GM12878 (cell line): ENCODE results near the gene CLPTM1. TPM values are rescaled to one million over a fixed set of nuclear protein-coding genes. Genes with fewer than 3 reads are reported as not detected.

ENCODE experiments used
- ATAC-seq: fragments of 200-7000 bp; cut with Tn5 transposase; 3 replicates; pipeline ENCODE4 v1.9.1; 2020; ENCODE audit warnings: mild to moderate bottlenecking, moderate library complexity
- BruUV-seq: library from RNA; stranded (reverse); fragments of 400-500 nt; replicated peaks from 2 replicates; lab custom pipeline; 2021; lab: Mats Ljungman, UMichigan
- CTCF ChIA-PET: fragments of 300-600 bp; sonication (Branson Sonifier 250); formaldehyde crosslinking; extraction: SDS; loops from one replicate; lab custom pipeline; 2021; ENCODE audit warnings: inconsistent platforms; lab: Yijun Ruan, JAX
- POLR2A ChIA-PET: fragments of 350-600 bp; formaldehyde crosslinking; extraction: SDS; loops from one replicate; lab custom pipeline; 2021; ENCODE audit warnings: inconsistent platforms; lab: Charles Lee
- RAD21 ChIA-PET: fragments of 300-600 bp; sonication (Branson Sonifier 250); formaldehyde crosslinking; loops from one replicate; lab custom pipeline; 2023; ENCODE audit warnings: antibody characterized with exemption; ENCODE audit not compliant: unreplicated experiment; lab: Charles Lee
- SMC1A ChIA-PET: fragments of 300-600 bp; sonication (Branson Sonifier 250); formaldehyde crosslinking; loops from one replicate; lab custom pipeline; 2023; ENCODE audit not compliant: unreplicated experiment, uncharacterized antibody; lab: Charles Lee
- DNase-seq: peaks from one replicate; pipeline ENCODE4 v3.0.0-alpha.2; 2011; ENCODE audit warnings: low read depth, low spot score
- FAIRE-seq: peaks from 3 replicates; lab custom pipeline; 2011; peaks lifted over from hg19 to GRCh38; lab: Jason Lieb, UNC
- H2AFZ ChIP-seq: 2 replicates; pipeline ENCODE4 v1.6.0; 2011; ENCODE audit warnings: low read depth, low read length, control low read depth; ENCODE audit not compliant: control insufficient read depth
- H3K27ac ChIP-seq: 2 replicates; pipeline ENCODE4 v1.5.1; 2011; ENCODE audit warnings: control low read depth; ENCODE audit not compliant: control insufficient read depth, insufficient read depth
- H3K27me3 ChIP-seq, 2 experiments: replicated peaks in 1 of 2; 2 replicates each; pipeline versions ENCODE4 v1.6.0 to v1.6.1; 2011; ENCODE audit warnings: low read length in 1 of 2; ENCODE audit not compliant: control insufficient read depth in 2 of 2, insufficient read depth in 2 of 2
- H3K36me3 ChIP-seq, 2 experiments: 2 replicates each; pipeline ENCODE4 v1.5.1; 2011; ENCODE audit warnings: low read length in 1 of 2; ENCODE audit not compliant: control insufficient read depth in 2 of 2, insufficient read depth in 2 of 2
- H3K4me1 ChIP-seq: 2 replicates; pipeline ENCODE4 v1.6.1; 2011; ENCODE audit warnings: mild to moderate bottlenecking, low read length, moderate library complexity, mixed read lengths; ENCODE audit not compliant: control insufficient read depth, insufficient read depth
- H3K4me2 ChIP-seq: 2 replicates; pipeline ENCODE4 v1.6.0; 2011; ENCODE audit warnings: control low read depth; ENCODE audit not compliant: control insufficient read depth, insufficient read depth
- H3K4me3 ChIP-seq: fragments of 200-600 bp; sonication (generic); 2 replicates; pipeline ENCODE4 v1.5.1; 2016
- H3K79me2 ChIP-seq: 2 replicates; pipeline ENCODE4 v1.6.0; 2011; ENCODE audit warnings: low read length; ENCODE audit not compliant: control insufficient read depth, insufficient read depth
- H3K9ac ChIP-seq: 2 replicates; pipeline ENCODE4 v1.8.0; 2011; ENCODE audit warnings: low read length, control low read depth, mixed read lengths; ENCODE audit not compliant: control insufficient read depth, insufficient read depth
- H3K9me3 ChIP-seq: replicated peaks from 3 replicates; pipeline ENCODE4 v1.5.1; 2011; ENCODE audit warnings: mild to moderate bottlenecking, low read length; ENCODE audit not compliant: control insufficient read depth, insufficient read depth
- H4K20me1 ChIP-seq: 2 replicates; pipeline ENCODE4 v1.6.0; 2011; ENCODE audit not compliant: control insufficient read depth, insufficient read depth
- ATF7 ChIP-seq: fragments of 450-650 bp; IDR thresholded peaks from 2 replicates; pipeline ENCODE4 v1.6.1; 2016; ENCODE audit warnings: low read depth, mild to moderate bottlenecking
- EGR1 ChIP-seq, 2 experiments: IDR thresholded peaks; 1 replicate in 1 of 2; 2 replicates in 1 of 2; pipeline ENCODE4 v1.6.1; 2011 to 2012; ENCODE audit warnings: low read depth in 2 of 2, low read length in 2 of 2, borderline replicate concordance in 1 of 2, mild to moderate bottlenecking in 1 of 2, moderate library complexity in 1 of 2
- GATAD2B ChIP-seq: fragments of 450-650 bp; conservative IDR thresholded peaks from 2 replicates; pipeline ENCODE4 v1.6.1; 2017; ENCODE audit warnings: low read depth, mild to moderate bottlenecking, moderate library complexity
- LARP7 ChIP-seq: fragments of 450-650 bp; IDR thresholded peaks from 2 replicates; pipeline ENCODE4 v1.6.1; 2017; ENCODE audit warnings: mild to moderate bottlenecking
- MTA2 ChIP-seq: fragments of 450-650 bp; IDR thresholded peaks from 2 replicates; pipeline ENCODE4 v1.6.1; 2016; ENCODE audit warnings: low read depth, mild to moderate bottlenecking, moderate library complexity
- NFYB ChIP-seq: IDR thresholded peaks from 2 replicates; pipeline ENCODE4 v1.6.1; 2011; ENCODE audit warnings: low read depth, mild to moderate bottlenecking, low read length, improper control_type of control experiment, moderate library complexity; ENCODE audit not compliant: insufficient read depth
- PKNOX1 ChIP-seq: fragments of 450-650 bp; IDR thresholded peaks from 2 replicates; pipeline ENCODE4 v1.6.1; 2016; ENCODE audit warnings: mild to moderate bottlenecking
- RBBP5 ChIP-seq: fragments of 200-600 bp; sonication (generic); conservative IDR thresholded peaks from 2 replicates; pipeline ENCODE4 v1.6.1; 2016
- SKIL ChIP-seq: fragments of 450-650 bp; IDR thresholded peaks from 2 replicates; pipeline ENCODE4 v1.6.1; 2017; ENCODE audit warnings: mild to moderate bottlenecking, low read depth, inconsistent platforms; ENCODE audit not compliant: poor library complexity, severe bottlenecking
- SREBF1 ChIP-seq: IDR thresholded peaks from 2 replicates; pipeline ENCODE4 v1.6.1; 2012; ENCODE audit warnings: mild to moderate bottlenecking, low read length
- STAT1 ChIP-seq: fragments of 450-650 bp; conservative IDR thresholded peaks from 2 replicates; pipeline ENCODE4 v1.6.1; 2014; ENCODE audit warnings: antibody characterized with exemption, mild to moderate bottlenecking
- ZBTB4 ChIP-seq: fragments of 450-650 bp; formaldehyde crosslinking; IDR thresholded peaks from 2 replicates; pipeline ENCODE4 v1.4.0; 2022; ENCODE audit warnings: mild to moderate bottlenecking, moderate library complexity
- ZNF217 ChIP-seq: fragments of 450-650 bp; IDR thresholded peaks from 2 replicates; pipeline ENCODE4 v1.6.1; 2017; ENCODE audit warnings: antibody characterized with exemption, mild to moderate bottlenecking
- WGBS: methylation state at CpG from one replicate; pipeline ENCODE4 v1.1.6; 2016; ENCODE audit warnings: low lambda C conversion rate; ENCODE audit not compliant: insufficient replicate concordance, insufficient coverage; ENCODE audit errors: missing lambda C conversion rate; 5-methylcytosine and 5-hydroxymethylcytosine counted together
- in situ Hi-C: fragments of 300-500 bp; cut with MboI; formaldehyde crosslinking; loops from 9 replicates; pipeline ENCODE4 v1.14.3; 2018; ENCODE audit warnings: mixed read lengths
- intact Hi-C: fragments of 100-400 bp; cut with micrococcal nuclease; formaldehyde crosslinking; loops from one replicate; pipeline ENCODE4 v1.14.2; 2022; ENCODE audit not compliant: unreplicated experiment
- polyA plus RNA-seq, 11 experiments: library from polyadenylated mRNA; depleted of rRNA in 4 of 11; unstranded in 6 of 11; stranded (reverse) in 5 of 11; fragments of >200 nt; fragmentation: Nextera tagmentation in 4 of 11; fragmentation: Illumina TruSeq in 1 of 11; extraction: Ambion mirVana in 4 of 11; extraction: Trizol in 1 of 11; gene quantifications; 1 replicate in 1 of 11; 2 replicates in 10 of 11; pipeline versions ENCODE4 v1.2.1 to v1.2.3, GENCODE V29; 2011 to 2016; ENCODE audit warnings: inconsistent platforms in 2 of 11, missing spikeins in 2 of 11, low read depth in 1 of 11
- total RNA-seq, 4 experiments: library from RNA; depleted of rRNA in 3 of 4; stranded (reverse); fragments of >200 nt in 3 of 4; fragmentation: Illumina TruSeq in 1 of 4; extraction: Trizol in 1 of 4; gene quantifications; 2 replicates each; pipeline versions ENCODE4 v1.2.1 to v1.2.3, GENCODE V29; 2013 to 2021

CLPTM1 gene
- total and polyA plus RNA-seq, 10 of the 15 experiments (the other 5 are each of a cell fraction or from before 2014, with no cell fraction given) = 0.42 to 72.6 (median 35.2) TPM

GRCh38 chr19:44957526-44957925 is 2.3 kb downstream of the CLPTM1 start:
- no peak for FAIRE-seq
- peaks cover 65% of the 10 kb centered on the region for H3K79me2 ChIP-seq

More at GRCh38 chr19:44957526-44957925, 2.3 kb downstream of the CLPTM1 start:
- no TSS peak for BruUV-seq
- ATAC-seq = no peak
- in situ Hi-C loops = loop anchor here (10.0 kb wide), 1 partner anchor 53 kb away; the partner anchor contains the start of gene APOE
- no peaks in the 10 kb centered on the region for H4K20me1 ChIP-seq
- peaks cover 3 to 7% of the 10 kb centered on the region in 2 experiments; a peak in 3 of 4 replicates for H3K36me3 ChIP-seq
- H3K9me3 ChIP-seq = no peaks in the 10 kb centered on the region
- no peak overlapping the region for H2AFZ ChIP-seq
- DNase-seq = no peak
- H3K27me3 ChIP-seq = no peaks in the 10 kb centered on the region
- intact Hi-C loops = no loop called here
- ChIA-PET SMC1A (interaction anchor here (1.0 to 2.0 kb wide), 2 partner anchors 102 to 207 kb away, joined by 3 to 6 read pairs; no protein-coding TSS in a partner anchor), CTCF (interaction anchor here (1.3 to 1.9 kb wide), 2 partner anchors 8 to 102 kb away, joined by 3 to 7 read pairs; no protein-coding TSS in a partner anchor), POLR2A (interaction anchor here (0.6 to 1.4 kb wide), 6 partner anchors 43 to 84 kb away, joined by 3 to 7 read pairs (median 4); partner anchors contain the start of gene CLASRP)
- 84% methylated on average over 7 of the region's 7 CpGs for WGBS
- H3K4me1 ChIP-seq = peaks cover 19% of the 10 kb centered on the region
- H3K9ac ChIP-seq = peak overlapping the region; percentile 33
- H3K27ac ChIP-seq = peak overlapping the region; percentile 7; the same call in 1 of the 2 replicates
- H3K4me2 ChIP-seq = peak overlapping the region; percentile 45
- H3K4me3 ChIP-seq = peak overlapping the region; percentile 80; the same call in 1 of the 2 replicates
- no peak for TF ChIP-seq STAT1
- TF ChIP-seq RBBP5 = no peak
- no peak for TF ChIP-seq SKIL
- no peak for TF ChIP-seq ZBTB4 (CRISPR knock-in tag)
- no peak for TF ChIP-seq MTA2
- no peak for TF ChIP-seq EGR1 (IDR thresholded peaks at IDR 0.05; ENCODE audit: borderline replicate concordance in 1 of 2, low read depth in 2 of 2, low read length in 2 of 2)
- TF ChIP-seq PKNOX1 = no peak
- TF ChIP-seq LARP7 = no peak
- TF ChIP-seq NFYB = no peak
- TF ChIP-seq SREBF1 = no peak
- TF ChIP-seq ZNF217 = no peak
- TF ChIP-seq GATAD2B = no peak
- no peak for TF ChIP-seq ATF7
- TF ChIP-seq, all 136 proteins: peak for 0
- RAD21 ChIA-PET = interaction anchor here (1.2 to 2.1 kb wide), 2 partner anchors 47 to 102 kb away, joined by 3 to 8 read pairs; no protein-coding TSS in a partner anchor
